ENCODE results near the gene SERPINE1. TPM values are rescaled to one million over a fixed set of nuclear protein-coding genes. Genes with fewer than 3 reads are reported as not detected.
"Not testable (repeated sequence)": the region's sequence is repeated elsewhere in the genome, so short reads cannot be mapped to it uniquely, and the experiment has no call there.

The SERPINE1 gene
- total and polyA plus RNA-seq, 3 donors from 2014 or later: 5.6 to 7.6 (median 5.8) TPM

DNA sequence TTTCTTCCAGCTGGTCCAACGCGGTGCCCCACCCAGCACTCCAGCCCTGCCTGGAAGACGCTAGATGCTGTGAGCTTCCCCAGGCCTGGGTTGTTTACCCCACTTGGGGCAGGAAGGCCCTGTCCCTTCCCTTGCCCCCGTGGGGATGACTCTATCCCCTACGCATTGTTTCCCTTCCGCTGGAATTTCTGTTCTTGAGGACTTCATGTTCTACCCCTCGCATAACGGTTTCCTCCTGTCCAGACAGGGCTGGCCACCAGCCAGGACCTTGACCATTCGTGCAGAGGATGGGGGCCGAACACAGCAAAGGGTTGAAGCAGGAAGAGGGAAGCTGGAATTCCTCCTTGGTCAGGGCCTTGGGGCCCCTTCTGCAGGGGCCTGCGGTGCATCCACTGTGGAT is 14.7 kb upstream of the SERPINE1 start:
- no peaks in the 10 kb centered on the region for H3K36me3 ChIP-seq (ENCODE audit: low read depth, missing control alignments)
- H3K4me1 ChIP-seq: peaks cover 16% of the 10 kb centered on the region
- peak overlapping the region; percentile 82 to 92 for H3K27ac ChIP-seq
- H3K27me3 ChIP-seq: no peaks in the 10 kb centered on the region
- peak; percentile 88 for DNase-seq
- no peak overlapping the region for H3K4me3 ChIP-seq
- no peaks in the 10 kb centered on the region for H3K9me3 ChIP-seq
- intact Hi-C loops (cut with DNase I; ENCODE audit: low total_unique reads): no loop called here
- TF ChIP-seq, protein P1, sequence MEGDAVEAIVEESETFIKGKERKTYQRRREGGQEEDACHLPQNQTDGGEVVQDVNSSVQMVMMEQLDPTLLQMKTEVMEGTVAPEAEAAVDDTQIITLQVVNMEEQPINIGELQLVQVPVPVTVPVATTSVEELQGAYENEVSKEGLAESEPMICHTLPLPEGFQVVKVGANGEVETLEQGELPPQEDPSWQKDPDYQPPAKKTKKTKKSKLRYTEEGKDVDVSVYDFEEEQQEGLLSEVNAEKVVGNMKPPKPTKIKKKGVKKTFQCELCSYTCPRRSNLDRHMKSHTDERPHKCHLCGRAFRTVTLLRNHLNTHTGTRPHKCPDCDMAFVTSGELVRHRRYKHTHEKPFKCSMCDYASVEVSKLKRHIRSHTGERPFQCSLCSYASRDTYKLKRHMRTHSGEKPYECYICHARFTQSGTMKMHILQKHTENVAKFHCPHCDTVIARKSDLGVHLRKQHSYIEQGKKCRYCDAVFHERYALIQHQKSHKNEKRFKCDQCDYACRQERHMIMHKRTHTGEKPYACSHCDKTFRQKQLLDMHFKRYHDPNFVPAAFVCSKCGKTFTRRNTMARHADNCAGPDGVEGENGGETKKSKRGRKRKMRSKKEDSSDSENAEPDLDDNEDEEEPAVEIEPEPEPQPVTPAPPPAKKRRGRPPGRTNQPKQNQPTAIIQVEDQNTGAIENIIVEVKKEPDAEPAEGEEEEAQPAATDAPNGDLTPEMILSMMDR (IDR thresholded peaks at IDR 0.05): no peak
- no peak for TF ChIP-seq POLR2A (IDR thresholded peaks at IDR 0.05)
- WGBS, 2 donors: 34 to 40% methylated on average over 10 to 11 of the region's 11 CpGs

DNA sequence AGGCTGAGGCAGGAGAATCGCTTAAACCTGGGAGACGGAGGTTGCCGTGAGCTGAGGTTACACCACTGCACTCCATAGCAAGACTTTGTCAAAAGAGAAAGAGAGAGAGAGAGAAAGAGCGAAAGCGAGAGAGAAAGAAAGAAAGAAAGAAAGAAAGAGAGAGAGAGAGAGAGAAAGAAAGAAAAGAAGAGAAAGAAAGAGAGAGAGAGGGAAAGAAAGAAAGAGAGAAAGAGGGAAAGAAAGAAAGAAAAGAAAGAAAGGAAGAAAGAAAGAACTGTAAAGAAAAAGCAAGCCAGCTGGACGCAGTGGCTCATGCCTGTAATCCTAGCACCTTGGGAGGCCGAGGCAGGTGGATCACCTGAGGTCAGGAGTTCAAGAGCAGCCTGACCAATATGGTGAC is 13.8 kb upstream of the SERPINE1 start:
- peak overlapping the region; percentile 82 to 92 for H3K27ac ChIP-seq
- H3K9me3 ChIP-seq: not testable (repeated sequence)

DNA sequence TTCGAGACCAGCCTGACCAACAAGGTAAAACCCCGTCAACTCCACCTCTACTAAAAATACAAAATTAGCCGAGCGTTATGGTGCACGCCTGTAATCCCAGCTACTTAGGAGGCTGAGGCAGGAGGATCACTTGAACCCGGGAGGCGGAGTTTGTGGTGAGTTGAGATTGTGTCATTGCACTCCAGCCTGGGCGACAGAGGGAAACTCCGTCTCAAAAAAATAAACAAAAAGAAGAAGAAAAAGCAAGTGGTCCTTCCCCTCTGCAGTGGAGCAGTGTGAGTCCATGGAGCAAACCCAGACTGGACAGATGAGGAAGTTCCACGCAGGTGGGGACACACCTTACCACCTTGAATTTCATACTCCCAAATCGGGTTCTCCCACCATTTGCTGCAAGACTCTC is 13.1 kb upstream of the SERPINE1 start:
- Histone ChIP-seq H3K9me3 (no peaks in the 10 kb centered on the region), H3K36me3 (ENCODE audit: low read depth, missing control alignments) (no peaks in the 10 kb centered on the region), H3K4me3 (no peak overlapping the region), H3K4me1 (peaks cover 25% of the 10 kb centered on the region), H3K27me3 (no peaks in the 10 kb centered on the region), H3K27ac (peak overlapping the region; percentile 82 to 92)
- no peak for TF ChIP-seq POLR2A (IDR thresholded peaks at IDR 0.05)
- TF ChIP-seq, protein P1 (IDR thresholded peaks at IDR 0.05): no peak
- intact Hi-C loops (cut with DNase I; ENCODE audit: low total_unique reads): no loop called here
- 86 to 90% methylated on average over 11 of the region's 11 CpGs for WGBS, 2 donors
- DNase-seq: no peak

More for the DNA sequence above, 13.8 kb upstream of the SERPINE1 start:
- WGBS, 2 donors: 88 to 94% methylated on average over 7 of the region's 7 CpGs
- H3K27me3 ChIP-seq; DNase-seq; intact Hi-C loops (cut with DNase I; ENCODE audit: low total_unique reads); H3K4me3 ChIP-seq; H3K36me3 ChIP-seq (ENCODE audit: low read depth, missing control alignments): not testable (repeated sequence)
- H3K4me1 ChIP-seq: peaks cover 24% of the 10 kb centered on the region

DNA sequence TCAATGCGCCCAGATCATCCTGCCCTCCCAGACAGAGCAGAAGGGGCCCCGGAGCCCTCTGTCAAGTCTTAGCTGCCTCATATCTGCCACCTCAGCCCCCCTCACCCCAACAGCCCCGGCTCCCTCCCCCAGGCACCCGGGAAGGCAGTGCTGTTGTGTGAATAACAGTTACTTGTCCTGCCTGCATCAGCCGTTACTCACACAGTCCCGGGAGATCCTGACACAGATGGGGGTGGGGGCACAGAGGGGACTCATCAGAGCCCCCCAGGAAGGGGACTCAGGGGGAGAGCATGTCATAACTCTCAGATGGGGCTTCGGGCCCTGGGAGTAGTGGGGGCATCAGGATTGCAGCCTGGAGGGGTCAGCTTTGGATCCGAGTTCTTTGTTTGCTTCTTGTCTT is 12.4 kb upstream of the SERPINE1 start:
- Histone ChIP-seq H3K27ac (peak overlapping the region; percentile 36 to 92), H3K4me3 (no peak overlapping the region), H3K27me3 (no peaks in the 10 kb centered on the region), H3K4me1 (peaks cover 25% of the 10 kb centered on the region), H3K36me3 (ENCODE audit: low read depth, missing control alignments) (no peaks in the 10 kb centered on the region), H3K9me3 (no peaks in the 10 kb centered on the region)
- DNase-seq: no peak
- WGBS, 2 donors: 50 to 58% methylated on average over 6 to 8 of the region's 8 CpGs
- TF ChIP-seq POLR2A (IDR thresholded peaks at IDR 0.05): no peak
- TF ChIP-seq, protein P1 (IDR thresholded peaks at IDR 0.05): no peak
- intact Hi-C loops (cut with DNase I; ENCODE audit: low total_unique reads): no loop called here

DNA sequence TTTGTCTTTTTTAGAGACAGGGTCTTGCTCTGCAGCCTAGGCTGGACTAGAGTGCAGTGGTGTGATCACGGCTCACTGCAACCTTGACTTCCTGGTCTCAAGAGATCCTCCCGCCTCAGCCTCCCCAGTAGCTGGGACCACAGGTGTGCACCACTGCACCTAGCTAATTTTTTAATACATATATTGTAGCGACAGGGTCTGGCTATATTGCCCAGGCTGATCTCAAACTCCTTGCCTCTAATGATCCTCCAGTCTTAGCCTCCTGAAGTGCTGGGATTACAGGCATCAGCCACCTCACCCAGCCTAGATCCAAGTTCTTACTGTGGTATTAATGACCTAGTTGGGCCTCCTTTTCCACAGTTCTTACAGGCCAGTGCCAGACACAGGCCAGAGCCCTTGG is 11.7 kb upstream of the SERPINE1 start:
- TF ChIP-seq POLR2A (IDR thresholded peaks at IDR 0.05): no peak
- TF ChIP-seq, protein P1 (IDR thresholded peaks at IDR 0.05): no peak
- 93% methylated on average over 3 of the region's 3 CpGs for WGBS, 2 donors

More for the DNA sequence above, 11.7 kb upstream of the SERPINE1 start:
- Histone ChIP-seq H3K27ac (peak overlapping the region; percentile 36 to 92), H3K36me3 (ENCODE audit: low read depth, missing control alignments) (no peaks in the 10 kb centered on the region), H3K4me1 (peaks cover 30% of the 10 kb centered on the region), H3K27me3 (no peaks in the 10 kb centered on the region), H3K4me3 (no peak overlapping the region), H3K9me3 (no peaks in the 10 kb centered on the region)
- intact Hi-C loops (cut with DNase I; ENCODE audit: low total_unique reads): no loop called here
- DNase-seq: no peak
